ENCODE measurements around the gene PHLDA2. TPM values are rescaled to one million over a fixed set of nuclear protein-coding genes. Genes with fewer than 3 reads are reported as not detected.

Gene PHLDA2
- total RNA-seq, 1 donor from 2014 or later, result 0.42 TPM

GRCh38 chr11:2917842-2918490, 11.3 kb downstream of the PHLDA2 start:
- Mint-ChIP-seq H3K27me3 (no peaks in the 10 kb centered on the region), H3K27ac (no peak overlapping the region), H3K36me3 (ENCODE audit: low read depth) (no peaks in the 10 kb centered on the region), H3K4me1 (peaks cover 12% of the 10 kb centered on the region), H3K9me3 (no peaks in the 10 kb centered on the region), H3K4me3 (no peak overlapping the region)
- ATAC-seq (ENCODE audit: low read depth) (no peak), DNase-seq (no peak)
- intact Hi-C loops (cut with micrococcal nuclease), result no loop called here
- CTCF ChIA-PET, result interaction anchor here (0.8 kb wide), 1 partner anchor 455 kb away, joined by 3 read pairs; no protein-coding TSS in a partner anchor
- POLR2A ChIA-PET, result no interaction called here
- no peak for TF ChIP-seq CTCF (IDR thresholded peaks at IDR 0.05)

- ChIA-PET POLR2A (no interaction called here), CTCF (no interaction called here)
- Mint-ChIP-seq H3K4me1 (peaks cover 12% of the 10 kb centered on the region), H3K36me3 (ENCODE audit: low read depth) (no peaks in the 10 kb centered on the region), H3K27me3 (no peaks in the 10 kb centered on the region), H3K27ac (no peak overlapping the region), H3K4me3 (no peak overlapping the region), H3K9me3 (no peaks in the 10 kb centered on the region)
- DNase-seq, result no peak
- intact Hi-C loops (cut with micrococcal nuclease), result no loop called here
- no peak for TF ChIP-seq CTCF (IDR thresholded peaks at IDR 0.05)
- no peak for ATAC-seq (ENCODE audit: low read depth)
Measured at GRCh38 chr11:2916892-2917645, 12.2 kb downstream of the PHLDA2 start.

GRCh38 chr11:2916114-2916891, 12.9 kb downstream of the PHLDA2 start:
- no peak for TF ChIP-seq CTCF (IDR thresholded peaks at IDR 0.05)
- CTCF ChIA-PET, result no interaction called here
- ATAC-seq (ENCODE audit: low read depth) (no peak), DNase-seq (no peak)
- Mint-ChIP-seq H3K36me3 (ENCODE audit: low read depth) (no peaks in the 10 kb centered on the region), H3K4me1 (peaks cover 12% of the 10 kb centered on the region), H3K4me3 (no peak overlapping the region), H3K9me3 (no peaks in the 10 kb centered on the region), H3K27me3 (no peaks in the 10 kb centered on the region), H3K27ac (no peak overlapping the region)
- POLR2A ChIA-PET, result no interaction called here
- intact Hi-C loops (cut with micrococcal nuclease), result no loop called here

DNA sequence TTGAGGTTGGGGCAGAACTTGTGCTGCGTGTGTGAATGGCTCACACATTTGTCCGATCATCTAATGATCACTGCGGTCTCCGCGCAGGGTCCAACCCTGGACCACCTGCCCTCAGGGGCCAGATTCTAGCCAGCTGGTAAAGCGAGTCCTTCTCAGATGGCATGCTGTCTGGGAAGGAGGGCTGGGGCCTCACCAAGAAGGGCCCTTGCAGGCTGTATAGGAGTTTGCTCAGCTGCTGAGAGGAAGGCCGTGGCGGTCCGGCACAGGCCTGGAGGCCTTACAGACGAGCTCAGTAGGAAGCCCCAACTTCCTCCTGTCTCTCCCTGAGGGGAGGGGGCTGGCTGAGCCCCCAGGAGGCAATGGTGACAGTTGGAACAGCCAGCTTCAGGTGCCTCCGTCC, 13.7 kb downstream of the PHLDA2 start:
- ChIA-PET POLR2A (no interaction called here), CTCF (no interaction called here)
- H3K27me3 Mint-ChIP-seq, result no peaks in the 10 kb centered on the region
- DNase-seq, result no peak
- ATAC-seq (ENCODE audit: low read depth), result no peak
- H3K36me3 Mint-ChIP-seq (ENCODE audit: low read depth), result no peaks in the 10 kb centered on the region
- H3K9me3 Mint-ChIP-seq, result no peaks in the 10 kb centered on the region
- TF ChIP-seq CTCF (IDR thresholded peaks at IDR 0.05), result no peak
- H3K4me1 Mint-ChIP-seq, result peaks cover 12% of the 10 kb centered on the region
- no peak overlapping the region for H3K4me3 Mint-ChIP-seq
- intact Hi-C loops (cut with micrococcal nuclease), result no loop called here
- no peak overlapping the region for H3K27ac Mint-ChIP-seq

All from activated B cell treated with CpG ODN at 0.5 μM for 24 hours (primary cell).